ENCODE data around the gene LRRC17. TPM values are rescaled to one million over a fixed set of nuclear protein-coding genes. Genes with fewer than 3 reads are reported as not detected.

The LRRC17 gene
- total and polyA plus RNA-seq, 10 donors = 0.54 to 3.1 (median 1.1) TPM

DNA sequence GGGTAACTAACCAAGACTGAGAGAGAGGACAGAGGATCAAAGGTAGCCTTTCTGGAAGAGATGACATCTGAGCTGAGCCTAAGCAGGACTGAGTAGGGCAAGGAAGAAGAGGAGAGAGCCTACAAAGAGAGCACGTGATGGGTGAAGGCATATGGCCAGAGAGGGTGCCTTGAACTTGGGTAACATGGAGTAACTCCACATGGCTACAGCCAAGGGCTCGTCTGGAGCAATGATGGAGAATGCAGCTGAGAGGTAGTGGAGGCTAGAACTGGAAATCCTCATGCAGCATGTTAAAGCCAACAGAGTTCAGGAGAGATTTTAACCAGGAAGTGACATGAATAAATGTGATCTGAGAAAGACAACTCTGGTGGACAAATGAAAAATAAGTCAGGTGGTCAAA lies 77.8 kb downstream of the LRRC17 start:
- no peaks in the 10 kb centered on the region for H3K9me3 ChIP-seq
- intact Hi-C loops (cut with DNase I; ENCODE audit: low total_unique reads) = no loop called here
- H3K4me1 ChIP-seq = peaks cover 0 to 35% (median 7%) of the 10 kb centered on the region in 6 donors
- H3K36me3 ChIP-seq = no peaks in the 10 kb centered on the region
- 68 to 96% (median 79%) methylated on average over 2 of the region's 2 CpGs for WGBS, 5 donors
- H3K27me3 ChIP-seq (replicated peaks in 1 of 7) = no peaks in the 10 kb centered on the region
- DNase-seq = no peak
- no peak for TF ChIP-seq POLR2A (IDR thresholded peaks at IDR 0.05)
- H3K4me3 ChIP-seq = no peak overlapping the region
- H3K27ac ChIP-seq = peak overlapping the region in 2 of 8 donors; percentile 44 to 45

DNA sequence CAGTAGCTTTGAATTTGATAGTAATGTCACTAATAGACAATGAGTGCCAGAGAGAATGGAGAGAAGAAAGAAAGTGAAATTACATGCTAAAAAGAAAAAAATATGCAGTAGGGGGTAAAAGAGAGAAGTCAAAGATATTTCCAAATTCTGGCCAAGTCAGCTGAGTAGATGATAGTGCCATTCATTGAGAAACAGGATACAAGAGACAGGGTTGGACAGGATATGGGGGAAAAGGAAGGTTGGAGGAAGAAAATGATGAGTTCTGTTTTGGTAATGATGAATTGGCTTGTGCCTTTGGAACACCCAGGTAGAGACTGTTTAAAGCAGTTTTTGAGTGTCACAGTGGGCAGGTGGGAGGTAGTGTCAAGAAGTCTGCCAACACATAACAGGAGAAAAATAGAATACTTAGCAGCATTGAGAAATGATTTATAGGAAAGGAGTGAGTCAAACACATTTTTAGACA lies 78.3 kb downstream of the LRRC17 start:
- TF ChIP-seq POLR2AphosphoS5 (IDR thresholded peaks at IDR 0.05) (no peak), POLR2A (IDR thresholded peaks at IDR 0.05) (no peak)
- TF ChIP-seq, protein P1, sequence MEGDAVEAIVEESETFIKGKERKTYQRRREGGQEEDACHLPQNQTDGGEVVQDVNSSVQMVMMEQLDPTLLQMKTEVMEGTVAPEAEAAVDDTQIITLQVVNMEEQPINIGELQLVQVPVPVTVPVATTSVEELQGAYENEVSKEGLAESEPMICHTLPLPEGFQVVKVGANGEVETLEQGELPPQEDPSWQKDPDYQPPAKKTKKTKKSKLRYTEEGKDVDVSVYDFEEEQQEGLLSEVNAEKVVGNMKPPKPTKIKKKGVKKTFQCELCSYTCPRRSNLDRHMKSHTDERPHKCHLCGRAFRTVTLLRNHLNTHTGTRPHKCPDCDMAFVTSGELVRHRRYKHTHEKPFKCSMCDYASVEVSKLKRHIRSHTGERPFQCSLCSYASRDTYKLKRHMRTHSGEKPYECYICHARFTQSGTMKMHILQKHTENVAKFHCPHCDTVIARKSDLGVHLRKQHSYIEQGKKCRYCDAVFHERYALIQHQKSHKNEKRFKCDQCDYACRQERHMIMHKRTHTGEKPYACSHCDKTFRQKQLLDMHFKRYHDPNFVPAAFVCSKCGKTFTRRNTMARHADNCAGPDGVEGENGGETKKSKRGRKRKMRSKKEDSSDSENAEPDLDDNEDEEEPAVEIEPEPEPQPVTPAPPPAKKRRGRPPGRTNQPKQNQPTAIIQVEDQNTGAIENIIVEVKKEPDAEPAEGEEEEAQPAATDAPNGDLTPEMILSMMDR (IDR thresholded peaks at IDR 0.05 in 8 of 11, conservative IDR thresholded peaks at IDR 0.05 in 3 of 11) = no peak
- peak overlapping the region in 2 of 8 donors; percentile 44 to 45 for H3K27ac ChIP-seq
- H3K9me3 ChIP-seq = no peaks in the 10 kb centered on the region
- no peak overlapping the region for H3K4me3 ChIP-seq
- peaks cover 0 to 35% (median 7%) of the 10 kb centered on the region in 6 donors for H3K4me1 ChIP-seq
- H3K36me3 ChIP-seq = no peaks in the 10 kb centered on the region
- no peak for DNase-seq
- no peaks in the 10 kb centered on the region for H3K27me3 ChIP-seq (replicated peaks in 1 of 7)
- intact Hi-C loops (cut with DNase I; ENCODE audit: low total_unique reads) = no loop called here

DNA sequence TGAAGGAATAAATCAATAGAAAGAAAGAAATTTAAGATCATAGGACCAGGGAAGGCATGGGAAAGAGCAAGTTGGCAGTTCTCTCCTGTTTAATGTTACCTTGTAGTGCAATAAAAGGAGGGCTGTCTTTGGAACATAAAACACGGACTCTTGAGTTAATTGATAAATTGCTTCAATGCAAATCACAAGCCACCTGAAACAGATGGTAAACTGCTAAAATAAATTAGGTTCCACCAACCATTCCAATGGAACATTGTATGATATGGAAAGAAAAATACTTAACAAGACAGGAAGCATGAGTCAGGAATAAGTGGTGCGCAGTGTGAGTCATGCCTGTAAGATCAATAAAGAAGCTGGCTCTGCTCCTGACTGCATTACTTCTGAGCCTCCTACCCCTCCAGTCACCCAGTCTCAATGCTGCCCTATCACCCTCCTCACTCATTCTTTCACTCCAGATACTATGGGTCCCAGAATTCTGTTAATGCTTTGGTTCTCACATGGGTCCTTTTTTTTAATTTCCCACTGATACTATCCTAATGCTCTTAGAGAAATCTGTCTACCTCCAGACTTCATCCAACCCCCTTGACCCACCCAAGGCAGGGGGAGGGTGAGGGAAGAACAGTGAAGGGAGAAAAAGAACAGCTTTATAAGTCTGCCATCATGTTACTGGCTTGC lies 78.9 kb downstream of the LRRC17 start:
- intact Hi-C loops (cut with DNase I; ENCODE audit: low total_unique reads) = no loop called here
- WGBS, 5 donors = 60 to 86% (median 77%) methylated on average over 2 of the region's 2 CpGs
- TF ChIP-seq POLR2AphosphoS5 (IDR thresholded peaks at IDR 0.05) = no peak
- TF ChIP-seq POLR2A (IDR thresholded peaks at IDR 0.05) = no peak
- TF ChIP-seq, protein P1 (IDR thresholded peaks at IDR 0.05 in 8 of 11, conservative IDR thresholded peaks at IDR 0.05 in 3 of 11) = no peak
- H3K4me1 ChIP-seq = peaks cover 0 to 35% (median 7%) of the 10 kb centered on the region in 6 donors
- H3K36me3 ChIP-seq = no peaks in the 10 kb centered on the region
- no peak overlapping the region for H3K4me3 ChIP-seq
- no peak for DNase-seq
- no peaks in the 10 kb centered on the region for H3K9me3 ChIP-seq
- H3K27me3 ChIP-seq (replicated peaks in 1 of 7) = no peaks in the 10 kb centered on the region
- H3K27ac ChIP-seq = peak overlapping the region in 3 of 8 donors; percentile 10 to 45 (median 44)

DNA sequence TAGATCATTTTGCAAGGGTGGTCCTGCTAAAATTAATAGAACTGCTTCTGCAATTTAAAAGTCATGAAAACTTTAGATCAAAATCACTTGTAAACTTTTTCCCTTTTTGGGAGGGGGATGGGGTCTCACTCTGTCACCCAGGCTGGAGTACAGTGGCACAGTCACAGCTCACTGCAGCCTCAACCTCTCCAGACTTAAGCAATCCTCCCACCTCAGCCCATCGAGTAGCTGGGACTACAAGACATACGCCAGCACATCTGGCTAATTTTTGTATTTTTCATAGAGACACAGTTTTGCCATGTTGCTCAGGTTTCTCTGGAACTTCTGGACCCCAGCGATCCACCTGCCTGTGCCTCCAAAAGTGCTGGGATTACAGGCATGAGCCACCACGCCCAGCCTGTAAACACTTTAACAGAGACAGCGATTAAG lies 79.7 kb downstream of the LRRC17 start:
- intact Hi-C loops (cut with DNase I; ENCODE audit: low total_unique reads) = no loop called here
- H3K9me3 ChIP-seq = no peaks in the 10 kb centered on the region
- H3K36me3 ChIP-seq = no peaks in the 10 kb centered on the region
- TF ChIP-seq, protein P1 (IDR thresholded peaks at IDR 0.05 in 8 of 11, conservative IDR thresholded peaks at IDR 0.05 in 3 of 11) = no peak
- TF ChIP-seq POLR2AphosphoS5 (IDR thresholded peaks at IDR 0.05) (no peak), POLR2A (IDR thresholded peaks at IDR 0.05) (no peak)
- peaks cover 0 to 35% (median 7%) of the 10 kb centered on the region in 6 donors for H3K4me1 ChIP-seq
- 81 to 90% (median 88%) methylated on average over 5 of the region's 5 CpGs for WGBS, 5 donors
- peak overlapping the region in 4 of 8 donors; percentile 4 to 45 (median 29) for H3K27ac ChIP-seq
- DNase-seq = no peak
- no peaks in the 10 kb centered on the region for H3K27me3 ChIP-seq (replicated peaks in 1 of 7)
- no peak overlapping the region for H3K4me3 ChIP-seq
